Lower leg skin (tissue), 3 donors: Measurements from ENCODE around the gene INTS6.

ENCODE experiments used
- CTCF ChIP-seq, 3 donors: fragments of 450-650 bp; IDR thresholded peaks; one replicate each; pipeline ENCODE4 v1.5.1; 2016; ENCODE audit warnings: antibody characterized with exemption in 3 of 3, mild to moderate bottlenecking in 3 of 3, moderate library complexity in 2 of 3
- POLR2A ChIP-seq, 2 donors: fragments of 450-650 bp; IDR thresholded peaks; one replicate each; pipeline ENCODE4 v1.6.1; 2016 to 2017; ENCODE audit warnings: antibody characterized with exemption in 2 of 2, mild to moderate bottlenecking in 1 of 2, moderate library complexity in 1 of 2

- no peak for TF ChIP-seq CTCF (IDR thresholded peaks at IDR 0.05)
- TF ChIP-seq POLR2A (IDR thresholded peaks at IDR 0.05) = no peak
These were observed 128.0 kb downstream of the INTS6 start for GRCh38 chr13:51324714-51325420.
